Astrocyte of the spinal cord (primary cell): ENCODE data around the gene OTOG.
A peak's percentile ranks its signal among the peaks of the same experiment; 100 is the strongest.

ENCODE experiments used
- DNase-seq: peaks from one replicate; pipeline ENCODE4 v3.0.0; 2011; ENCODE audit warnings: low read depth, low spot score
- H3K4me3 ChIP-seq: 2 replicates; pipeline ENCODE4 v1.5.1; 2011; ENCODE audit warnings: low read depth, mild to moderate bottlenecking, low read length, moderate library complexity
- CTCF ChIP-seq: IDR thresholded peaks from 2 replicates; pipeline ENCODE4 v1.5.1; 2012; ENCODE audit warnings: low read depth, mild to moderate bottlenecking, low read length, inconsistent platforms
- in situ Hi-C: cut with HindIII; loops from 2 replicates; pipeline ENCODE4 v1.10.0; 2017; ENCODE audit warnings: low sequenced_read_pairs

The OTOG gene, protein sequence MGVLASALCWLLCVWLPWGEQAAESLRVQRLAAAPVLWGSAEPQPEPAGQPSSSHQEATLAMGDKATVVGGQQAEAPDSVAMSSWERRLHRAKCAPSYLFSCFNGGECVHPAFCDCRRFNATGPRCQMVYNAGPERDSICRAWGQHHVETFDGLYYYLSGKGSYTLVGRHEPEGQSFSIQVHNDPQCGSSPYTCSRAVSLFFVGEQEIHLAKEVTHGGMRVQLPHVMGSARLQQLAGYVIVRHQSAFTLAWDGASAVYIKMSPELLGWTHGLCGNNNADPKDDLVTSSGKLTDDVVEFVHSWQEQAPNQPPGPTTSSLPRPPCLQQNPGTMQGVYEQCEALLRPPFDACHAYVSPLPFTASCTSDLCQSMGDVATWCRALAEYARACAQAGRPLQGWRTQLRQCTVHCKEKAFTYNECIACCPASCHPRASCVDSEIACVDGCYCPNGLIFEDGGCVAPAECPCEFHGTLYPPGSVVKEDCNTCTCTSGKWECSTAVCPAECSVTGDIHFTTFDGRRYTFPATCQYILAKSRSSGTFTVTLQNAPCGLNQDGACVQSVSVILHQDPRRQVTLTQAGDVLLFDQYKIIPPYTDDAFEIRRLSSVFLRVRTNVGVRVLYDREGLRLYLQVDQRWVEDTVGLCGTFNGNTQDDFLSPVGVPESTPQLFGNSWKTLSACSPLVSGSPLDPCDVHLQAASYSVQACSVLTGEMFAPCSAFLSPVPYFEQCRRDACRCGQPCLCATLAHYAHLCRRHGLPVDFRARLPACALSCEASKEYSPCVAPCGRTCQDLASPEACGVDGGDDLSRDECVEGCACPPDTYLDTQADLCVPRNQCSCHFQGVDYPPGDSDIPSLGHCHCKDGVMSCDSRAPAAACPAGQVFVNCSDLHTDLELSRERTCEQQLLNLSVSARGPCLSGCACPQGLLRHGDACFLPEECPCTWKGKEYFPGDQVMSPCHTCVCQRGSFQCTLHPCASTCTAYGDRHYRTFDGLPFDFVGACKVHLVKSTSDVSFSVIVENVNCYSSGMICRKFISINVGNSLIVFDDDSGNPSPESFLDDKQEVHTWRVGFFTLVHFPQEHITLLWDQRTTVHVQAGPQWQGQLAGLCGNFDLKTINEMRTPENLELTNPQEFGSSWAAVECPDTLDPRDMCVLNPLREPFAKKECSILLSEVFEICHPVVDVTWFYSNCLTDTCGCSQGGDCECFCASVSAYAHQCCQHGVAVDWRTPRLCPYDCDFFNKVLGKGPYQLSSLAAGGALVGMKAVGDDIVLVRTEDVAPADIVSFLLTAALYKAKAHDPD (N-terminal part only)

GRCh38 chr11:17547051-17547577, at the start of gene OTOG:
OTOG (plus strand) TSS chr11:17547259; CDS start chr11:17547373, 114 bp downstream.
- TF ChIP-seq CTCF: no peak
- H3K4me3 ChIP-seq: no peak within 1 kb of the TSS
- no peak for DNase-seq
- in situ Hi-C loops: no loop called here

DNA sequence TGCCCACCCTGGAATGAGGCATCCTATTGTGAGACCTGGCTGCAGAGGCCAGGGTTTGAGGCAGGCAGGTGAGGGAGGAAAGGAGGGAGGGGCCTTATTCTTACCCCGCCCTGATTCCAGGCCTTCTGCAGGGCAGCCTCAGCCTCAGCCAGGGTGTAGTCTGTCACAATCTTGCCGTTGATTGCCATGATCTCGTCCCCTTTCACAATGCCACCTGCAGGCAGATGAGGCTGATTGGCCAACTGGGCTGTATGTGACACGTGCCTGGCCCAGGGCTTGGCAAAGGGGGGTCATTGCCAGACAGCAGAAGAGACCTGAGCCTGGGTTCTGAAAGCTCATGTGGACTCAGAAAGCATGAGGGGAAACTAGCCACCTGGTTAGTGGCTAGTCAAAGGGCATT, 49.0 kb upstream of the OTOG start:
- H3K4me3 ChIP-seq: no peak overlapping the region
- no peak for TF ChIP-seq CTCF
- DNase-seq: no peak
- in situ Hi-C loops: no loop called here

DNA sequence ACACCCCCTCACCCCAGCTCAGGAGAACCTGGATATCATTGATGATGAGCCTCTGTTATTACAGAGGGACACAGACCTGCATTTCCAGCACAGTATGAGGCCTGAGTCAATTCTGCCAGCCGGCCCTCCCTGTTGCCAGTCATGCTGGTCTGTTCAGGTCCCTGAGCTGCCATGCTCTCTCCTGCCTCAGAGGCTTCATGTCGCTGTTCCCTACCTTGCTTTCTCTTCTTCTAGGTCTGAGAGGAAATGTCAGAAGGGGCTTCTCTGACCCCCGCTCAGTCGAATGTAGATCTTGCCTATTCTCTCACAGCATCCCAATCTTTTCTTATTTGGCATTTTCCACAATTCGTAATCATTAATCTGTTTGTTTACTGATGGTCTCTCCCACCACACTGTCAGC, 48.6 kb upstream of the OTOG start:
- TF ChIP-seq CTCF: peak; percentile 28
- in situ Hi-C loops: no loop called here
- H3K4me3 ChIP-seq: no peak overlapping the region
- DNase-seq: no peak

GRCh38 chr11:17500673-17501072, 46.4 kb upstream of the OTOG start:
- TF ChIP-seq CTCF: no peak
- no peak overlapping the region for H3K4me3 ChIP-seq
- no peak for DNase-seq
- in situ Hi-C loops: no loop called here

DNA sequence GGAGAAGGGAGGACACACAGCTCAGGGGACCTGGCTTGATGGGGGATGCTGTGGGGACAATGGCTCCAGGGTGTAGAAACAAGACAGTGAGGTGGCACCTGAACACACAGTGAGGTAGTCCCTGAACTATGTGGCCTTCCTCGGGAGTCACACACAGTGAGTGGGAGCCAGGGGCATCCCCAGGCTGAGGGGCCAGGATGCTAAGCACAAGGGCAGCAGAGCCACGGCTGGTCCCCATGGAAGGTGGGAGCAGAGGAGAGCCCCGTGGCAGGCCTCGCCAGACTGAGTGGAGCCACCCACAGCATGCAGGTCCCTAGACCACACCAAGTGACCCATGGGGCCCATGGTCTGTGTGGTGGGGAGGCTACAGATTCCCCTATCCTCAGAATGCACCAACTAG, 44.4 kb upstream of the OTOG start:
- no peak for TF ChIP-seq CTCF
- in situ Hi-C loops: no loop called here
- DNase-seq: no peak
- no peak overlapping the region for H3K4me3 ChIP-seq
